KBM-7 (cell line): ENCODE data around the gene CNIH1.
"Not testable (repeated sequence)": the region's sequence is repeated elsewhere in the genome, so short reads cannot be mapped to it uniquely, and the experiment has no call there.

Experiments used
- DNase-seq: peaks from one replicate; pipeline ENCODE4 v3.0.0-alpha.2; 2015
- in situ Hi-C: fragments of 300-500 bp; cut with MboI; formaldehyde crosslinking; loops from 2 replicates; pipeline ENCODE4 v1.14.3; 2020; ENCODE audit warnings: low sequenced_read_pairs, low pct_unique_long_range_greater_than_20kb, mixed read lengths

CNIH1 gene

GRCh38 chr14:54471641-54472040 is 30.5 kb upstream of the CNIH1 start:
- in situ Hi-C loops = no loop called here
- no peak for DNase-seq

- in situ Hi-C loops = no loop called here
- no peak for DNase-seq
Measured at GRCh38 chr14:54470701-54471100, 29.5 kb upstream of the CNIH1 start.

GRCh38 chr14:54467280-54467679 is 26.1 kb upstream of the CNIH1 start:
- DNase-seq = no peak
- in situ Hi-C loops = no loop called here

GRCh38 chr14:54465654-54466053 is 24.5 kb upstream of the CNIH1 start:
- DNase-seq = no peak
- in situ Hi-C loops = no loop called here

- DNase-seq = no peak
- in situ Hi-C loops = no loop called here
Measured at GRCh38 chr14:54462048-54462447, 20.9 kb upstream of the CNIH1 start.

GRCh38 chr14:54459106-54459505 is 17.9 kb upstream of the CNIH1 start:
- in situ Hi-C loops = no loop called here

GRCh38 chr14:54458536-54458935 is 17.4 kb upstream of the CNIH1 start:
- in situ Hi-C loops, DNase-seq: not testable (repeated sequence)

More at GRCh38 chr14:54459106-54459505, 17.9 kb upstream of the CNIH1 start:
- no peak for DNase-seq

- DNase-seq = no peak
- in situ Hi-C loops = no loop called here
Measured at GRCh38 chr14:54457609-54457996, 16.4 kb upstream of the CNIH1 start.

GRCh38 chr14:54456820-54457608 is 15.8 kb upstream of the CNIH1 start:
- in situ Hi-C loops = not testable (repeated sequence)

GRCh38 chr14:54455363-54455762 is 14.2 kb upstream of the CNIH1 start:
- DNase-seq = no peak
- in situ Hi-C loops = no loop called here

More at GRCh38 chr14:54456820-54457608, 15.8 kb upstream of the CNIH1 start:
- not testable (repeated sequence) for DNase-seq

GRCh38 chr14:54453990-54454389 is 12.8 kb upstream of the CNIH1 start:
- DNase-seq = not testable (repeated sequence)

GRCh38 chr14:54453252-54453651 is 12.1 kb upstream of the CNIH1 start:
- in situ Hi-C loops = no loop called here
- no peak for DNase-seq

More at GRCh38 chr14:54453990-54454389, 12.8 kb upstream of the CNIH1 start:
- in situ Hi-C loops = not testable (repeated sequence)

GRCh38 chr14:54451961-54452360 is 10.8 kb upstream of the CNIH1 start:
- in situ Hi-C loops = no loop called here

GRCh38 chr14:54451121-54451601 is 10.0 kb upstream of the CNIH1 start:
- no peak for DNase-seq
- in situ Hi-C loops = no loop called here

More at GRCh38 chr14:54451961-54452360, 10.8 kb upstream of the CNIH1 start:
- no peak for DNase-seq

- DNase-seq = peak; percentile 35
Measured at GRCh38 chr14:54450535-54450934, 9.4 kb upstream of the CNIH1 start.

GRCh38 chr14:54447231-54447692 is 6.1 kb upstream of the CNIH1 start:
- in situ Hi-C loops = no loop called here

More at GRCh38 chr14:54450535-54450934, 9.4 kb upstream of the CNIH1 start:
- in situ Hi-C loops = no loop called here

GRCh38 chr14:54446161-54446693 is 5.1 kb upstream of the CNIH1 start:
- in situ Hi-C loops = no loop called here
- DNase-seq = no peak

More at GRCh38 chr14:54447231-54447692, 6.1 kb upstream of the CNIH1 start:
- no peak for DNase-seq

- in situ Hi-C loops = no loop called here
Measured at GRCh38 chr14:54444681-54445080, 3.5 kb upstream of the CNIH1 start.

GRCh38 chr14:54443981-54444380 is 2.8 kb upstream of the CNIH1 start:
- in situ Hi-C loops = no loop called here
- no peak for DNase-seq

More at GRCh38 chr14:54444681-54445080, 3.5 kb upstream of the CNIH1 start:
- DNase-seq = no peak

GRCh38 chr14:54442961-54443360 is 1.8 kb upstream of the CNIH1 start:
- in situ Hi-C loops = not testable (repeated sequence)

More at GRCh38 chr14:54442961-54443360, 1.8 kb upstream of the CNIH1 start:
- DNase-seq = not testable (repeated sequence)
